BLaER1 (cell line): ENCODE data around the gene CORO2A.
"Not testable (repeated sequence)": the region's sequence is repeated elsewhere in the genome, so short reads cannot be mapped to it uniquely, and the experiment has no call there.

ENCODE experiments used
- H3K27ac ChIP-seq: shearing (Covaris generic); formaldehyde crosslinking; 2 replicates; pipeline ENCODE4 v1.8.1; 2022
- H3K27me3 ChIP-seq: shearing (Covaris generic); formaldehyde crosslinking; 2 replicates; pipeline ENCODE4 v1.8.1; 2022
- H3K36me3 ChIP-seq: shearing (Covaris generic); formaldehyde crosslinking; 2 replicates; pipeline ENCODE4 v1.8.1; 2022
- H3K4me1 ChIP-seq: shearing (Covaris generic); formaldehyde crosslinking; 2 replicates; pipeline ENCODE4 v1.8.1; 2022
- H3K4me2 ChIP-seq: shearing (Covaris generic); formaldehyde crosslinking; 2 replicates; pipeline ENCODE4 v1.8.1; 2022
- H3K4me3 ChIP-seq: shearing (Covaris generic); formaldehyde crosslinking; 2 replicates; pipeline ENCODE4 v1.8.1; 2022
- H3K9ac ChIP-seq: shearing (Covaris generic); formaldehyde crosslinking; 2 replicates; pipeline ENCODE4 v1.8.1; 2022
- H3K9me3 ChIP-seq: shearing (Covaris generic); formaldehyde crosslinking; 2 replicates; pipeline ENCODE4 v1.8.1; 2022
- H4K20me1 ChIP-seq: shearing (Covaris generic); formaldehyde crosslinking; 2 replicates; pipeline ENCODE4 v1.8.1; 2022
- Cebpa-rat ChIP-seq: shearing (Covaris generic); IDR thresholded peaks from 2 replicates; pipeline ENCODE4 v1.8.1; 2022

The CORO2A gene

DNA sequence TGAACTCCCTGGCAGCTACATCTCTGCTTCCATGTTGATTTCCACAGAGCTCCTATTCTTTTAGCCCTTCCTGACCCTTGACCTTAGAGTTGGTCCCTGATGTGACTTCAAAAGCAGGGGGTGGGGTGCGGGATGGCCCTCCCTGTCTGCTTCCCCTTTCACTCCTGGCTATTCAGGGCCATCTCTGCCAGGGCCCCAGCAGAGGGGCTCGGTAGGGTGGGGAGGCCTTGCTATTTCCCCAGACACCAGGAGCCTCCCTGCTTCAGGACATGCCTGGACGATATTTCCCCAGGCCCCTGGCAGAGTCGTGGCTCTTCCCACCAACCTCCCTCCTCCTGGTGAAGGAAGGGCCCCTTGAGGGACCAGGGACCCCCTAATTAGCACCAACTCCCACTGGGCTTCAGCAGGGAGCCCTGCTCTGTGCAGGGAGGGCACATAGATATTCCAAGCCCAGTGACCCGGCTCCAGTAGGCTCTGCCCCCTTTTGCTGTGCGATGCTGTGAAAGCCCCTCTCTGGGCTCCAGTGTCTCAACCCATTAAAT, 17.3 kb downstream of the CORO2A start:
- Histone ChIP-seq H3K27ac (0 out of 2 replicates have a peak overlapping the region, but pooled peaks have one; percentile 18), H3K4me3 (no peak overlapping the region), H3K27me3 (no peaks in the 10 kb centered on the region; the same call in 1 of the 2 replicates)

DNA sequence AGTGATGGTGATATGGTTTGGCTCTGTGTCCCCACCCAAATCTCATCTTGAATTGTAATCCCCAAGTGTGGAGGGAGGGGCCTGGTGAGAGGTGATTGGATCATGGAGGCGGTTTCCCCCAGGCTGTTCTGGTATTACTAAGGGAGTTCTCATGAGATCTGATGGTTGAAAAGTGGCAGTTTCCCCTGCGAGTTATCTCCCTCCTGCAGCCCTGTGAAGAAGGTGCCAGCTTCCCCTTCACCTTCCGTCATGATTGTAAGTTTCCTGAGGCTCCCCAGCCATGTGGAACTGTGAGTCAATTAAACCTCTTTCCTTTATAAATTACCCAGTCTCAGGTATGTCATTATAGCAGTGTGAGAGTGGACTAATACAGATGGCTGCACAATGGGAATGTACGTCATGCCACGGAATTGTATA, 17.9 kb downstream of the CORO2A start:
- H3K27ac ChIP-seq, H3K4me3 ChIP-seq, H3K9ac ChIP-seq, H4K20me1 ChIP-seq, H3K27me3 ChIP-seq, H3K9me3 ChIP-seq, H3K36me3 ChIP-seq: not testable (repeated sequence)
- H3K4me1 ChIP-seq: peaks cover 36% of the 10 kb centered on the region
- H3K4me2 ChIP-seq: peak overlapping the region; percentile 47

More for the DNA sequence above, 17.3 kb downstream of the CORO2A start:
- peak overlapping the region; percentile 47 for H3K4me2 ChIP-seq
- no peak for TF ChIP-seq Cebpa-rat
- no peaks in the 10 kb centered on the region for H3K36me3 ChIP-seq
- H3K4me1 ChIP-seq: peaks cover 35% of the 10 kb centered on the region
- no peak overlapping the region for H3K9ac ChIP-seq
- no peaks in the 10 kb centered on the region for H4K20me1 ChIP-seq
- no peaks in the 10 kb centered on the region for H3K9me3 ChIP-seq

DNA sequence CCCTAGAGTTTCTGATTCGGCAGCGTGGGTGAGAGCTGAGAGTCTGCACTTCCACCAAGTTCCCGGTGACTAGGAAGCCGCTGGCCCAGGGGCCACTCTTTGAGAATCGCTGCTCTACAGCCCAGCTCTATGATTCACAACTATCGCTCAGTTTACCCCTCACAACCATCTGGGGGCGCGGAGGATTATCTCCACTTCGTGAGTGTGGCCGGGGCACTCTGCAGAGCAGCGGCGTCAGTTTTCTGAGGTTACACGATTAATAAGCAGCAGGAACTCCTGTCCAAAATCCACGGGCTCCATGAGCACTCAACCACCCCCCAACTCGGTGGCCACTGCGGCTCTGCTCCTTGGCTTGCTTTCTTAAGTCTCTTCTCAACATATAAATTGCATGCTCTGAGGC, 19.3 kb downstream of the CORO2A start:
- no peaks in the 10 kb centered on the region; the same call in 1 of the 2 replicates for H3K27me3 ChIP-seq
- H3K4me1 ChIP-seq: peaks cover 37% of the 10 kb centered on the region
- H3K36me3 ChIP-seq: no peaks in the 10 kb centered on the region
- TF ChIP-seq Cebpa-rat: no peak
- no peak overlapping the region for H3K27ac ChIP-seq
- H3K9me3 ChIP-seq: no peaks in the 10 kb centered on the region
- H3K4me2 ChIP-seq: no peak overlapping the region
- H3K4me3 ChIP-seq: no peak overlapping the region
- H4K20me1 ChIP-seq: no peaks in the 10 kb centered on the region
- no peak overlapping the region for H3K9ac ChIP-seq

- no peak overlapping the region for H3K4me2 ChIP-seq
- H3K4me3 ChIP-seq: no peak overlapping the region
- no peak for TF ChIP-seq Cebpa-rat
- H3K9ac ChIP-seq: no peak overlapping the region
- H3K36me3 ChIP-seq: no peaks in the 10 kb centered on the region
- no peaks in the 10 kb centered on the region for H4K20me1 ChIP-seq
- no peaks in the 10 kb centered on the region for H3K9me3 ChIP-seq
- H3K27me3 ChIP-seq: no peaks in the 10 kb centered on the region; the same call in 1 of the 2 replicates
- peaks cover 37% of the 10 kb centered on the region for H3K4me1 ChIP-seq
- H3K27ac ChIP-seq: no peak overlapping the region
These were observed 19.8 kb downstream of the CORO2A start for GRCh38 chr9:98172604-98173003.

GRCh38 chr9:98171176-98171925, 21.1 kb downstream of the CORO2A start:
- H3K27ac ChIP-seq: no peak overlapping the region
- no peak overlapping the region for H3K4me3 ChIP-seq
- no peak overlapping the region for H3K4me2 ChIP-seq
- TF ChIP-seq Cebpa-rat: no peak
- H3K9me3 ChIP-seq: no peaks in the 10 kb centered on the region
- H3K4me1 ChIP-seq: peaks cover 37% of the 10 kb centered on the region
- no peaks in the 10 kb centered on the region for H4K20me1 ChIP-seq
- H3K9ac ChIP-seq: no peak overlapping the region
- H3K36me3 ChIP-seq: no peaks in the 10 kb centered on the region
- no peaks in the 10 kb centered on the region; the same call in 1 of the 2 replicates for H3K27me3 ChIP-seq

GRCh38 chr9:98168941-98169488, 23.4 kb downstream of the CORO2A start:
- Histone ChIP-seq H3K27ac (peak overlapping the region; percentile 58), H3K4me2 (peak overlapping the region; percentile 71), H3K4me1 (peaks cover 23% of the 10 kb centered on the region), H3K4me3 (no peak overlapping the region), H3K9ac (peak overlapping the region; percentile 43; the same call in 1 of the 2 replicates), H4K20me1 (no peaks in the 10 kb centered on the region), H3K36me3 (no peaks in the 10 kb centered on the region), H3K27me3 (no peaks in the 10 kb centered on the region), H3K9me3 (no peaks in the 10 kb centered on the region)
- no peak for TF ChIP-seq Cebpa-rat

- H3K27me3 ChIP-seq: no peaks in the 10 kb centered on the region
- no peaks in the 10 kb centered on the region for H4K20me1 ChIP-seq
- peak overlapping the region; percentile 71 for H3K4me2 ChIP-seq
- no peaks in the 10 kb centered on the region for H3K36me3 ChIP-seq
- no peak overlapping the region for H3K4me3 ChIP-seq
- H3K27ac ChIP-seq: no peak overlapping the region
- H3K9ac ChIP-seq: no peak overlapping the region
- no peak for TF ChIP-seq Cebpa-rat
- H3K4me1 ChIP-seq: peaks cover 20% of the 10 kb centered on the region
- no peaks in the 10 kb centered on the region for H3K9me3 ChIP-seq
These were observed 24.2 kb downstream of the CORO2A start for GRCh38 chr9:98168153-98168780.

- Histone ChIP-seq H3K4me2 (no peak overlapping the region), H4K20me1 (no peaks in the 10 kb centered on the region), H3K36me3 (no peaks in the 10 kb centered on the region), H3K27me3 (no peaks in the 10 kb centered on the region), H3K27ac (no peak overlapping the region), H3K9me3 (no peaks in the 10 kb centered on the region), H3K4me3 (no peak overlapping the region), H3K9ac (no peak overlapping the region), H3K4me1 (peaks cover 25% of the 10 kb centered on the region)
- peak; percentile 73 for TF ChIP-seq Cebpa-rat
These were observed 27.5 kb downstream of the CORO2A start for GRCh38 chr9:98164912-98165311.

- Histone ChIP-seq H3K9ac (no peak overlapping the region), H3K4me2 (no peak overlapping the region), H3K4me3 (no peak overlapping the region), H3K27me3 (no peaks in the 10 kb centered on the region), H3K27ac (no peak overlapping the region), H3K4me1 (peaks cover 8% of the 10 kb centered on the region; the same call in 1 of the 2 replicates), H4K20me1 (no peaks in the 10 kb centered on the region), H3K9me3 (no peaks in the 10 kb centered on the region), H3K36me3 (no peaks in the 10 kb centered on the region)
- TF ChIP-seq Cebpa-rat: no peak
These were observed 29.8 kb downstream of the CORO2A start for GRCh38 chr9:98162613-98163012.

DNA sequence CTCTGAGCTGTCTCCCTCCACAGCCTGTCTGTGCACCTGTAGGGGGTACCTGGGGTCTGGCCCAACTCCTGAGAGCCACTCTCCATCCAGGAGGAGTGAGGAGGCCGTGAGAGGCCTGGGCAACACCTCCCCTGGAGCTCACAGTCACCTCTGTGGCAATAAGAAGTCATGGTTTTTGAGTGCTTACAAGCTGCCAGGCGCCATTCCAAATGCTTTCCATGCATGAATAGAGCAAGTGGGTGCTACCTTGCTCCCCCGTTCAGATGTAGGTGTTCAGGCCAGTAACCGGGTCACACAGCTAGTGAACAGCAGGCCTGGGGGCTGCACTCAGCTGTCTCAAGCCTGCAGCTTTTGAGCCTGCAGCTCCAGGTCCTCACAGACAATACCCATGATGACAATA, 30.6 kb downstream of the CORO2A start:
- no peak for TF ChIP-seq Cebpa-rat
- H4K20me1 ChIP-seq: no peaks in the 10 kb centered on the region
- H3K27ac ChIP-seq: no peak overlapping the region
- no peak overlapping the region for H3K9ac ChIP-seq
- H3K9me3 ChIP-seq: no peaks in the 10 kb centered on the region
- H3K4me1 ChIP-seq: peaks cover 8% of the 10 kb centered on the region; the same call in 1 of the 2 replicates
- no peaks in the 10 kb centered on the region for H3K27me3 ChIP-seq
- no peak overlapping the region for H3K4me3 ChIP-seq
- no peaks in the 10 kb centered on the region for H3K36me3 ChIP-seq
- no peak overlapping the region for H3K4me2 ChIP-seq
